Lower leg skin (tissue), 4 donors: ENCODE data around the gene LAMP1. TPM values are rescaled to one million over a fixed set of nuclear protein-coding genes. Genes with fewer than 3 reads are reported as not detected.

Experiments
- DNase-seq, 2 donors: peaks; one replicate each; pipeline ENCODE4 v3.0.0-alpha.2; 2019; ENCODE audit warnings: low spot score in 2 of 2
- H3K4me3 ChIP-seq: fragments of 200-600 bp; sonication (generic); 2 replicates; pipeline ENCODE4 v1.5.1; 2017; ENCODE audit warnings: mild to moderate bottlenecking, low read depth; ENCODE audit not compliant: poor library complexity, severe bottlenecking
- CTCF ChIP-seq, 3 donors: fragments of 450-650 bp; IDR thresholded peaks; one replicate each; pipeline ENCODE4 v1.5.1; 2016; ENCODE audit warnings: antibody characterized with exemption in 3 of 3, mild to moderate bottlenecking in 3 of 3, moderate library complexity in 2 of 3
- POLR2A ChIP-seq, 2 donors: fragments of 450-650 bp; IDR thresholded peaks; one replicate each; pipeline ENCODE4 v1.6.1; 2016 to 2017; ENCODE audit warnings: antibody characterized with exemption in 2 of 2, mild to moderate bottlenecking in 1 of 2, moderate library complexity in 1 of 2
- WGBS, 2 donors: methylation state at CpG; one replicate each; pipeline ENCODE4 v1.1.5; 2018; 5-methylcytosine and 5-hydroxymethylcytosine counted together
- intact Hi-C: fragments of 100-400 bp; cut with DNase I; formaldehyde crosslinking; loops from one replicate; pipeline ENCODE4 v1.15.0; 2023; ENCODE audit warnings: low total_unique reads
- total RNA-seq, 4 donors: library from RNA; depleted of rRNA; stranded (reverse); fragments of >200 nt; gene quantifications; one replicate each; pipeline ENCODE4 v1.1.0, GENCODE V29; 2016

LAMP1 gene
- total RNA-seq, 4 donors from 2014 or later, result 198 to 240 (median 209) TPM

GRCh38 chr13:113348591-113348990 is 51.6 kb downstream of the LAMP1 start:
- H3K4me3 ChIP-seq, result no peak overlapping the region
- TF ChIP-seq POLR2A (IDR thresholded peaks at IDR 0.05), result no peak
- WGBS, 2 donors, result 94 to 100% methylated on average over 17 of the region's 17 CpGs
- no peak for DNase-seq
- intact Hi-C loops, result no loop called here

- no peak overlapping the region for H3K4me3 ChIP-seq
- TF ChIP-seq CTCF (IDR thresholded peaks at IDR 0.05) (no peak), POLR2A (IDR thresholded peaks at IDR 0.05) (no peak)
- no peak for DNase-seq
- 87% methylated on average over 6 of the region's 6 CpGs for WGBS, 2 donors
- intact Hi-C loops, result no loop called here
These were observed 52.0 kb downstream of the LAMP1 start for GRCh38 chr13:113349050-113349449.

GRCh38 chr13:113349491-113349890 is 52.5 kb downstream of the LAMP1 start:
- no peak for DNase-seq
- WGBS, 2 donors, result 74 to 88% methylated on average over 15 of the region's 15 CpGs
- intact Hi-C loops, result no loop called here
- TF ChIP-seq POLR2A (IDR thresholded peaks at IDR 0.05), result no peak
- TF ChIP-seq CTCF (IDR thresholded peaks at IDR 0.05), result no peak
- no peak overlapping the region for H3K4me3 ChIP-seq

GRCh38 chr13:113350065-113350937 is 53.3 kb downstream of the LAMP1 start:
- intact Hi-C loops, result no loop called here
- 71 to 73% methylated on average over 31 of the region's 32 CpGs for WGBS, 2 donors
- H3K4me3 ChIP-seq, result no peak overlapping the region
- TF ChIP-seq POLR2A (IDR thresholded peaks at IDR 0.05) (no peak), CTCF (IDR thresholded peaks at IDR 0.05) (no peak)
- DNase-seq, result no peak

- intact Hi-C loops, result no loop called here
- WGBS, 2 donors, result 93 to 97% methylated on average over 20 of the region's 20 CpGs
These were observed 53.9 kb downstream of the LAMP1 start for GRCh38 chr13:113350938-113351335.

More at GRCh38 chr13:113350938-113351335, 53.9 kb downstream of the LAMP1 start:
- TF ChIP-seq CTCF (IDR thresholded peaks at IDR 0.05), result no peak
- no peak for TF ChIP-seq POLR2A (IDR thresholded peaks at IDR 0.05)
- H3K4me3 ChIP-seq, result no peak overlapping the region
- DNase-seq, result no peak
